PC-3 (cell line): Measurements from ENCODE around the gene SSNA1. TPM values are rescaled to one million over a fixed set of nuclear protein-coding genes. Genes with fewer than 3 reads are reported as not detected.

ENCODE experiments used
- ATAC-seq: fragments of 200-7000 bp; cut with Tn5 transposase; 2 replicates; pipeline ENCODE4 v1.9.1; 2020; ENCODE audit warnings: mild to moderate bottlenecking, moderate library complexity
- BruUV-seq: library from RNA; stranded (reverse); fragments of 400-500 nt; replicated peaks from 2 replicates; lab custom pipeline; 2021; lab: Mats Ljungman, UMichigan
- CTCF ChIA-PET: fragments of 300-600 bp; sonication (Branson Sonifier 250); formaldehyde crosslinking; loops from one replicate; lab custom pipeline; 2022; ENCODE audit warnings: antibody characterized with exemption; lab: Charles Lee
- POLR2A ChIA-PET: fragments of 300-600 bp; sonication (Branson Sonifier 250); formaldehyde crosslinking; loops from one replicate; lab custom pipeline; 2022; ENCODE audit warnings: antibody characterized with exemption; ENCODE audit not compliant: unreplicated experiment; lab: Charles Lee
- DNase-seq: peaks from one replicate; pipeline ENCODE4 v3.0.0-alpha.2; 2015
- H2AFZ ChIP-seq: fragments of 300-600 bp; sonication (generic); 2 replicates; pipeline ENCODE4 v1.6.0; 2016; ENCODE audit warnings: antibody characterized with exemption, low read length
- H3F3A ChIP-seq: fragments of 300-600 bp; sonication (generic); one replicate; pipeline ENCODE4 v1.6.0; 2017; ENCODE audit warnings: antibody characterized with exemption, low read length, control low read depth, mild to moderate bottlenecking; ENCODE audit not compliant: unreplicated experiment
- H3K27ac ChIP-seq: fragments of 300-600 bp; sonication (generic); 2 replicates; pipeline ENCODE4 v1.5.1; 2016; ENCODE audit warnings: mild to moderate bottlenecking, low read length
- H3K27me3 ChIP-seq: fragments of 300-600 bp; sonication (generic); 2 replicates; pipeline ENCODE4 v1.6.1; 2016; ENCODE audit warnings: low read length, mixed read lengths
- H3K36me3 ChIP-seq: fragments of 300-600 bp; sonication (generic); 2 replicates; pipeline ENCODE4 v1.6.1; 2016; ENCODE audit warnings: low read depth, mixed run types, low read length, mixed read lengths
- H3K4me1 ChIP-seq: fragments of 300-600 bp; sonication (generic); 2 replicates; pipeline ENCODE4 v1.5.1; 2016; ENCODE audit warnings: low read length; ENCODE audit not compliant: insufficient read depth
- H3K4me2 ChIP-seq: fragments of 300-600 bp; sonication (generic); 2 replicates; pipeline ENCODE4 v1.6.0; 2016; ENCODE audit warnings: low read length
- H3K4me3 ChIP-seq: fragments of 300-600 bp; sonication (generic); 2 replicates; pipeline ENCODE4 v1.5.1; 2016; ENCODE audit warnings: mild to moderate bottlenecking, low read length, mixed read lengths
- H3K79me2 ChIP-seq: fragments of 300-600 bp; sonication (generic); 2 replicates; pipeline ENCODE4 v1.6.1; 2017; ENCODE audit warnings: low read length, mixed read lengths
- H3K9ac ChIP-seq: fragments of 300-600 bp; sonication (generic); 2 replicates; pipeline ENCODE4 v1.6.0; 2016; ENCODE audit warnings: mild to moderate bottlenecking, low read length
- H3K9me2 ChIP-seq: fragments of 300-600 bp; sonication (generic); replicated peaks from 2 replicates; pipeline ENCODE4 v1.6.1; 2016; ENCODE audit warnings: mixed run types, low read length, mixed read lengths
- H3K9me3 ChIP-seq: fragments of 300-600 bp; sonication (generic); 2 replicates; pipeline ENCODE4 v1.6.1; 2016; ENCODE audit warnings: low read length, mixed read lengths
- H4K20me1 ChIP-seq: fragments of 300-600 bp; sonication (generic); 2 replicates; pipeline ENCODE4 v1.6.1; 2016; ENCODE audit warnings: low read length, mixed read lengths
- EZH2 ChIP-seq: fragments of 300-600 bp; sonication (generic); IDR thresholded peaks from one replicate; pipeline ENCODE4 v1.6.1; 2017; ENCODE audit warnings: antibody characterized with exemption, mild to moderate bottlenecking, low read length; ENCODE audit not compliant: unreplicated experiment
- EZH2phosphoT487 ChIP-seq: fragments of 300-600 bp; sonication (generic); IDR thresholded peaks from 2 replicates; pipeline ENCODE4 v1.6.1; 2018; ENCODE audit warnings: mild to moderate bottlenecking, antibody characterized with exemption, low read length, borderline replicate concordance
- intact Hi-C: fragments of 100-400 bp; cut with micrococcal nuclease; formaldehyde crosslinking; loops from 2 replicates; pipeline ENCODE4 v1.9.0; 2023
- total RNA-seq: library from RNA; depleted of rRNA; stranded (reverse); fragments of >200 nt; gene quantifications from 2 replicates; pipeline ENCODE4 v1.2.3, GENCODE V29; 2014
- TF ChIP-seq, protein P1 (sequence below): fragments of 300-600 bp; sonication (generic); conservative IDR thresholded peaks from 2 replicates; pipeline ENCODE4 v1.5.1; 2017; ENCODE audit warnings: antibody characterized with exemption, low read depth, mild to moderate bottlenecking, low read length

SSNA1 gene
- total RNA-seq, 1 experiment from 2014 or later = 123 TPM

DNA sequence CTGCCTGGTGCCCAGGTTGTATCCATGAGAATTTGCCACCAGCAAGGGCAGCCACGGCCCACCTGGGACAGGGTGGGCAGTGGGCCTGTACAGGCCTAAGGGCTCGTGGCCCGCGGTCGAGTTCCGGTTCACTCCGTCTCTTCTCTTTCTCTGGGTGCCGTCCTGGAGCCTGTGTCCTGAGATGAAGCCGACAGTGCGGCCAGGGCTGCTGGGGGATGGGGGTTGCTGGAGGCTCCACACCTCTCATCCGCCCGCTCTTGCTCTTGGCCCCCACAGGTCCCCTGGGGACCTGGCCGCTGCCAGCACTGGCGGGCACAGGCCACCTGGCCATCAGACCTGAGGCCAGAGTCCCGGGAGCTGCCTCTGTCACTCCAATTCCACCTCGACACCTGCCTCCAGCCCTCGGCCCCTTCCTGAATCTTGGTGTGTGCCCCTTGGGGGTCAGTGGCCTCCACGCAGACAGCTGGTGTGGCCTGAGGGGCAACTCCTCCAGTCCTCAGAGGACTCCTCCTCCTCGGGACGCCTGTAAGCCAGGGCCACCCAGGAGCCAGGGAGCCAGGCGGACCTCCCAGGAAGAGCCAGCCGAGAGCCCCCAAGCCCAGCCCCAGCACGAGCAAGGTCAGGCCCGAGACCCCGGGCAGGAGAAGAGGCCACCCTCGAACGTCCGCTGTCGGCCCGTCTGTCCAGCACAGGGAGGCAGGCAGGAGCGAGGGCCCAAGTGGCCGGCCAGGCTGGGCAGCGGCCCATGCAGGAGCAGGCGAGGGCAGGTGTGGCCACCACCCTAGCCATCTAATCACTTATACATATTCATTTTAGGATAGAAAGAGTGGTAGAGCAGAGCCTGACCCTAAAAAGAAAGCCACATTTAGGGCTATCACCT, 23.9 kb upstream of the SSNA1 start:
- CTCF ChIA-PET = no interaction called here
- H3K79me2 ChIP-seq = no peaks in the 10 kb centered on the region
- no peak for ATAC-seq
- no peak overlapping the region for H3K4me2 ChIP-seq
- TF ChIP-seq, protein P1, sequence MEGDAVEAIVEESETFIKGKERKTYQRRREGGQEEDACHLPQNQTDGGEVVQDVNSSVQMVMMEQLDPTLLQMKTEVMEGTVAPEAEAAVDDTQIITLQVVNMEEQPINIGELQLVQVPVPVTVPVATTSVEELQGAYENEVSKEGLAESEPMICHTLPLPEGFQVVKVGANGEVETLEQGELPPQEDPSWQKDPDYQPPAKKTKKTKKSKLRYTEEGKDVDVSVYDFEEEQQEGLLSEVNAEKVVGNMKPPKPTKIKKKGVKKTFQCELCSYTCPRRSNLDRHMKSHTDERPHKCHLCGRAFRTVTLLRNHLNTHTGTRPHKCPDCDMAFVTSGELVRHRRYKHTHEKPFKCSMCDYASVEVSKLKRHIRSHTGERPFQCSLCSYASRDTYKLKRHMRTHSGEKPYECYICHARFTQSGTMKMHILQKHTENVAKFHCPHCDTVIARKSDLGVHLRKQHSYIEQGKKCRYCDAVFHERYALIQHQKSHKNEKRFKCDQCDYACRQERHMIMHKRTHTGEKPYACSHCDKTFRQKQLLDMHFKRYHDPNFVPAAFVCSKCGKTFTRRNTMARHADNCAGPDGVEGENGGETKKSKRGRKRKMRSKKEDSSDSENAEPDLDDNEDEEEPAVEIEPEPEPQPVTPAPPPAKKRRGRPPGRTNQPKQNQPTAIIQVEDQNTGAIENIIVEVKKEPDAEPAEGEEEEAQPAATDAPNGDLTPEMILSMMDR = no peak
- TF ChIP-seq EZH2phosphoT487 (no peak), EZH2 (no peak)
- H3K9me3 ChIP-seq = no peaks in the 10 kb centered on the region
- H3K4me3 ChIP-seq = no peak overlapping the region
- no peak for DNase-seq
- no peak overlapping the region for H2AFZ ChIP-seq
- no peak overlapping the region for H3K9ac ChIP-seq
- no peaks in the 10 kb centered on the region for H3K9me2 ChIP-seq
- no peak overlapping the region for H3K27ac ChIP-seq
- intact Hi-C loops = no loop called here
- no peaks in the 10 kb centered on the region for H4K20me1 ChIP-seq
- no TSS peak for BruUV-seq
- H3K36me3 ChIP-seq = no peaks in the 10 kb centered on the region
- no peaks in the 10 kb centered on the region; the same call in 1 of the 2 replicates for H3K4me1 ChIP-seq
- POLR2A ChIA-PET = no interaction called here
- H3K27me3 ChIP-seq = peaks cover 12% of the 10 kb centered on the region
- no peaks in the 10 kb centered on the region for H3F3A ChIP-seq

DNA sequence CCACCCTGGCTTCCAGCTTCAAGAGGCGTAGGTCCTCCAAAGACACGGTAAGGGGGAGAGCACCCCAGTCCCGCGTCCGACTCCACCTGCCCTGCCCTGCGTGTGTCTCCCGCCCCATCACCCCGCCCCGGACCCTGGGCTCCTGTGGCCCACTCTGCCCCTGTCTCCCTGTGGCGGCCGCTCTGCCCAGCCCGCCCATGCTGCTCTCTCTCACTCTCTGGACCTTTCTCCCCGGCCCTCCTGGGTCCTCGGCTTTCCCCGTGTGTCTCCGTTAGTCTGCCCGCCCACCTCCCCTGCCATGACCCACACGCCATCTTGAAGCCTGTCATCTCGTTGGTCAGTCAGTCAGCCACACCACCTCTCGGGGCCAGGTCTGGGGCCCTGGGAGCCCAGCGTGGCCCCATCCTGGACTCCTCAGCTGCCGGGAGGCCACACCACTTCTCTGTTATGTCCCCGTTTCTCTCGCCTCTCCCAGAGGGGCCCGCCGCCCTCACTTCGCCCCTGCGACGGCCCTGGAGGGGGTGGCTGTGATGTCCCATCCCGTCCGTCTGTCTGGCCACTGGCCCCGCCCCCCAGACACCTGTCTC, 23.1 kb upstream of the SSNA1 start:
- peaks cover 12% of the 10 kb centered on the region for H3K27me3 ChIP-seq
- H3K9me3 ChIP-seq = no peaks in the 10 kb centered on the region
- POLR2A ChIA-PET = no interaction called here
- H3K9ac ChIP-seq = no peak overlapping the region
- TF ChIP-seq EZH2 = no peak
- TF ChIP-seq, protein P1 = no peak
- TF ChIP-seq EZH2phosphoT487 = no peak
- intact Hi-C loops = no loop called here
- DNase-seq (no peak), ATAC-seq (no peak)
- CTCF ChIA-PET = no interaction called here
- no peaks in the 10 kb centered on the region for H3K79me2 ChIP-seq
- no peaks in the 10 kb centered on the region for H4K20me1 ChIP-seq
- H2AFZ ChIP-seq = no peak overlapping the region
- H3F3A ChIP-seq = no peaks in the 10 kb centered on the region
- H3K9me2 ChIP-seq = no peaks in the 10 kb centered on the region
- H3K4me2 ChIP-seq = no peak overlapping the region
- no TSS peak for BruUV-seq
- no peak overlapping the region for H3K27ac ChIP-seq
- H3K4me3 ChIP-seq = no peak overlapping the region
- H3K4me1 ChIP-seq = no peaks in the 10 kb centered on the region
- no peaks in the 10 kb centered on the region for H3K36me3 ChIP-seq
